H1 (cell line): ENCODE data around the gene SMARCC2. TPM values are rescaled to one million over a fixed set of nuclear protein-coding genes. Genes with fewer than 3 reads are reported as not detected.
A peak's percentile ranks its signal among the peaks of the same experiment; 100 is the strongest.

Experiments used
- ASH2L ChIP-seq: fragments of 200-600, 300-600 bp; sonication (generic); IDR thresholded peaks from one replicate; pipeline ENCODE4 v1.7.1; 2017; ENCODE audit warnings: low read length
- BRCA1 ChIP-seq: IDR thresholded peaks from 2 replicates; pipeline ENCODE4 v1.6.1; 2012; ENCODE audit warnings: low read depth, low read length, improper control_type of control experiment
- CBX8 ChIP-seq: fragments of 300-800, 300-1000 bp; sonication (generic); IDR thresholded peaks from 2 replicates; pipeline ENCODE4 v1.7.1; 2016; ENCODE audit warnings: low read depth, low read length, borderline replicate concordance
- CEBPB ChIP-seq: IDR thresholded peaks from 2 replicates; pipeline ENCODE4 v1.6.1; 2012; ENCODE audit warnings: low read depth, low read length
- FOSL1 ChIP-seq: IDR thresholded peaks from 2 replicates; pipeline ENCODE4 v1.6.1; 2011; ENCODE audit warnings: mild to moderate bottlenecking, low read depth, low read length, moderate library complexity; ENCODE audit not compliant: insufficient read depth
- KDM1A ChIP-seq: fragments of 200-600, 300-600 bp; sonication (generic); IDR thresholded peaks from 2 replicates; pipeline ENCODE4 v1.7.1; 2016; ENCODE audit warnings: mild to moderate bottlenecking, low read length, borderline replicate concordance
- KDM4A ChIP-seq: IDR thresholded peaks from one replicate; pipeline ENCODE4 v1.7.1; 2012; ENCODE audit warnings: low read depth, mild to moderate bottlenecking, moderate library complexity, low read length, inconsistent platforms; ENCODE audit not compliant: severe bottlenecking
- NANOG ChIP-seq: IDR thresholded peaks from 2 replicates; pipeline ENCODE4 v1.6.1; 2011; ENCODE audit warnings: low read length, low read depth, mild to moderate bottlenecking, inconsistent platforms; ENCODE audit not compliant: insufficient read depth, poor library complexity, severe bottlenecking
- POLR2A ChIP-seq, 2 experiments: IDR thresholded peaks; 1 replicate in 1 of 2; 2 replicates in 1 of 2; pipeline ENCODE4 v1.6.1; 2011; ENCODE audit warnings: low read depth in 2 of 2, low read length in 2 of 2, mild to moderate bottlenecking in 2 of 2; ENCODE audit errors: control extremely low read depth in 1 of 2
- POLR2AphosphoS5 ChIP-seq: IDR thresholded peaks from 2 replicates; pipeline ENCODE4 v1.6.1; 2011; ENCODE audit warnings: low read depth, low read length
- RFX5 ChIP-seq: IDR thresholded peaks from 2 replicates; pipeline ENCODE4 v1.6.1; 2011; ENCODE audit warnings: low read depth, low read length, improper control_type of control experiment, borderline replicate concordance
- RNF2 ChIP-seq: fragments of 200-900, 300-1000 bp; sonication (generic); IDR thresholded peaks from 2 replicates; pipeline ENCODE4 v1.7.1; 2016; ENCODE audit warnings: borderline replicate concordance, low read depth, mild to moderate bottlenecking, antibody characterized with exemption, low read length; ENCODE audit not compliant: poor library complexity, severe bottlenecking; ENCODE audit errors: missing control alignments
- RXRA ChIP-seq: IDR thresholded peaks from 2 replicates; pipeline ENCODE4 v1.6.1; 2011; ENCODE audit warnings: low read depth, mild to moderate bottlenecking, low read length, moderate library complexity; ENCODE audit not compliant: insufficient read depth
- SIX5 ChIP-seq: IDR thresholded peaks from 2 replicates; pipeline ENCODE4 v1.6.1; 2011; ENCODE audit warnings: mild to moderate bottlenecking, low read depth, low read length
- SUZ12 ChIP-seq: fragments of 200-600 bp; sonication (generic); IDR thresholded peaks from 2 replicates; pipeline ENCODE4 v1.6.1; 2012; ENCODE audit warnings: mild to moderate bottlenecking, inconsistent platforms, low read length, moderate library complexity, mixed read lengths
- TCF12 ChIP-seq: IDR thresholded peaks from 2 replicates; pipeline ENCODE4 v1.6.1; 2011; ENCODE audit warnings: low read depth, mild to moderate bottlenecking, low read length
- ZNF274 ChIP-seq: IDR thresholded peaks from 2 replicates; pipeline ENCODE4 v1.7.0; 2012; ENCODE audit warnings: low read length, borderline replicate concordance; ENCODE audit errors: extremely low read depth
- polyA plus RNA-seq, 7 experiments: library from polyadenylated mRNA; depleted of rRNA in 3 of 7; stranded (reverse) in 5 of 7; unstranded in 2 of 7; fragments of >200 nt in 5 of 7; fragments of 200-250 nt in 2 of 7; gene quantifications; 1 replicate in 5 of 7; 2 replicates in 1 of 7; 4 replicates in 1 of 7; pipeline versions ENCODE4 v1.2.1 to v1.2.3, GENCODE V29; 2011 to 2013; ENCODE audit warnings: missing spikeins in 2 of 7, mixed read lengths in 2 of 7
- total RNA-seq: library from RNA; stranded (reverse); fragmentation: NEBNext Ultra II Directional; extraction: Animal tissue kit (Norgen Biotek cat#: 25700); gene quantifications from 2 replicates; pipeline ENCODE4 v1.2.1, GENCODE V29; 2021
- TF ChIP-seq, protein P1 (sequence below): IDR thresholded peaks from 2 replicates; pipeline ENCODE4 v1.6.1; 2011; ENCODE audit warnings: low read depth, mild to moderate bottlenecking, low read length; ENCODE audit not compliant: insufficient read depth
- TF ChIP-seq, protein P2 (sequence below): IDR thresholded peaks from 2 replicates; pipeline ENCODE4 v1.6.1; 2012; ENCODE audit warnings: inconsistent platforms
- TF ChIP-seq, protein P3 (sequence below), 3 experiments: IDR thresholded peaks; 1 replicate in 2 of 3; 2 replicates in 1 of 3; pipeline versions ENCODE4 v1.5.1 to v1.6.1; 2011; ENCODE audit warnings: low read length in 3 of 3, mild to moderate bottlenecking in 3 of 3, inconsistent platforms in 2 of 3, low read depth in 1 of 3, moderate library complexity in 1 of 3; ENCODE audit not compliant: insufficient read depth in 1 of 3; ENCODE audit errors: control extremely low read depth in 1 of 3

SMARCC2 gene
- total and polyA plus RNA-seq, 2 of the 8 experiments (the other 6 are each of a cell fraction or from before 2014, with no cell fraction given) = 33.9 to 78.5 TPM

- TF ChIP-seq RFX5 = no peak
- peak; percentile 61 for TF ChIP-seq NANOG
- peak; percentile 100 for TF ChIP-seq POLR2AphosphoS5
- TF ChIP-seq BRCA1 = no peak
- no peak for TF ChIP-seq ASH2L
- TF ChIP-seq, protein P1, sequence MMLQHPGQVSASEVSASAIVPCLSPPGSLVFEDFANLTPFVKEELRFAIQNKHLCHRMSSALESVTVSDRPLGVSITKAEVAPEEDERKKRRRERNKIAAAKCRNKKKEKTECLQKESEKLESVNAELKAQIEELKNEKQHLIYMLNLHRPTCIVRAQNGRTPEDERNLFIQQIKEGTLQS = no peak
- TF ChIP-seq ZNF274 = no peak
- no peak for TF ChIP-seq SIX5
- no peak for TF ChIP-seq KDM4A
- no peak for TF ChIP-seq TCF12
- TF ChIP-seq RNF2 = no peak
- TF ChIP-seq RXRA = no peak
- TF ChIP-seq POLR2A (IDR thresholded peaks at IDR 0.05; ENCODE audit: control extremely low read depth in 1 of 2, low read depth in 2 of 2, low read length in 2 of 2) = peak; percentile 98
- TF ChIP-seq SUZ12 = no peak
- TF ChIP-seq, protein P2, sequence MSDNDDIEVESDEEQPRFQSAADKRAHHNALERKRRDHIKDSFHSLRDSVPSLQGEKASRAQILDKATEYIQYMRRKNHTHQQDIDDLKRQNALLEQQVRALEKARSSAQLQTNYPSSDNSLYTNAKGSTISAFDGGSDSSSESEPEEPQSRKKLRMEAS = no peak
- no peak for TF ChIP-seq CBX8
- no peak for TF ChIP-seq FOSL1
- peak; percentile 88 for TF ChIP-seq CEBPB
- TF ChIP-seq, protein P3, sequence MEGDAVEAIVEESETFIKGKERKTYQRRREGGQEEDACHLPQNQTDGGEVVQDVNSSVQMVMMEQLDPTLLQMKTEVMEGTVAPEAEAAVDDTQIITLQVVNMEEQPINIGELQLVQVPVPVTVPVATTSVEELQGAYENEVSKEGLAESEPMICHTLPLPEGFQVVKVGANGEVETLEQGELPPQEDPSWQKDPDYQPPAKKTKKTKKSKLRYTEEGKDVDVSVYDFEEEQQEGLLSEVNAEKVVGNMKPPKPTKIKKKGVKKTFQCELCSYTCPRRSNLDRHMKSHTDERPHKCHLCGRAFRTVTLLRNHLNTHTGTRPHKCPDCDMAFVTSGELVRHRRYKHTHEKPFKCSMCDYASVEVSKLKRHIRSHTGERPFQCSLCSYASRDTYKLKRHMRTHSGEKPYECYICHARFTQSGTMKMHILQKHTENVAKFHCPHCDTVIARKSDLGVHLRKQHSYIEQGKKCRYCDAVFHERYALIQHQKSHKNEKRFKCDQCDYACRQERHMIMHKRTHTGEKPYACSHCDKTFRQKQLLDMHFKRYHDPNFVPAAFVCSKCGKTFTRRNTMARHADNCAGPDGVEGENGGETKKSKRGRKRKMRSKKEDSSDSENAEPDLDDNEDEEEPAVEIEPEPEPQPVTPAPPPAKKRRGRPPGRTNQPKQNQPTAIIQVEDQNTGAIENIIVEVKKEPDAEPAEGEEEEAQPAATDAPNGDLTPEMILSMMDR (IDR thresholded peaks at IDR 0.05; ENCODE audit: control extremely low read depth in 1 of 3, insufficient read depth in 1 of 3, low read depth in 1 of 3, low read length in 3 of 3) = no peak
- no peak for TF ChIP-seq KDM1A
Observed at GRCh38 chr12:56158029-56158925, 31.0 kb downstream of the SMARCC2 start, which contains the start of gene MYL6 (continued).
